Upper lobe of left lung (tissue), 6 donors: ENCODE measurements around the gene MARK2. TPM values are rescaled to one million over a fixed set of nuclear protein-coding genes. Genes with fewer than 3 reads are reported as not detected.
A peak's percentile ranks its signal among the peaks of the same experiment; 100 is the strongest.

Experiments used
- ATAC-seq, 2 donors: fragments of 200-7000 bp; cut with Tn5 transposase; one replicate each; pipeline ENCODE4 v1.9.1; 2022; ENCODE audit warnings: mild to moderate bottlenecking in 2 of 2, moderate library complexity in 2 of 2; ENCODE audit not compliant: low FRiP score in 2 of 2
- DNase-seq, 2 donors: peaks; one replicate each; pipeline ENCODE4 v3.0.0-alpha.2; 2019 to 2020
- H3K27ac ChIP-seq, 4 donors: fragments of 200-600 bp; sonication (generic); one replicate each; pipeline ENCODE4 v1.5.1; 2016 to 2019
- H3K27me3 ChIP-seq, 4 donors: fragments of 200-600 bp; sonication (generic); one replicate each; pipeline ENCODE4 v1.5.1; 2017 to 2019
- H3K36me3 ChIP-seq, 4 donors: fragments of 200-600 bp; sonication (generic); one replicate each; pipeline ENCODE4 v1.5.1; 2016 to 2019
- H3K4me1 ChIP-seq, 4 donors: fragments of 200-600 bp; sonication (generic); one replicate each; pipeline ENCODE4 v1.5.1; 2018 to 2019
- H3K4me3 ChIP-seq, 4 donors: fragments of 200-600 bp; sonication (generic); one replicate each; pipeline ENCODE4 v1.5.1; 2017 to 2019; ENCODE audit warnings: mild to moderate bottlenecking in 2 of 4, moderate library complexity in 1 of 4
- H3K9me3 ChIP-seq, 4 donors: fragments of 200-600 bp; sonication (generic); one replicate each; pipeline ENCODE4 v1.5.1; 2018 to 2019
- EP300 ChIP-seq, 4 donors: sonication (generic); formaldehyde crosslinking; IDR thresholded peaks; one replicate each; pipeline ENCODE4 v1.5.1; 2017; ENCODE audit warnings: antibody characterized with exemption in 4 of 4, control low read depth in 2 of 4
- POLR2A ChIP-seq, 4 donors: fragments of 450-650 bp; IDR thresholded peaks; one replicate each; pipeline ENCODE4 v1.5.1; 2016 to 2017; ENCODE audit warnings: antibody characterized with exemption in 4 of 4, mild to moderate bottlenecking in 2 of 4
- POLR2AphosphoS5 ChIP-seq, 2 donors: sonication (generic); formaldehyde crosslinking; IDR thresholded peaks; one replicate each; pipeline ENCODE4 v1.5.1; 2017; ENCODE audit warnings: antibody characterized with exemption in 2 of 2
- WGBS, 2 donors: methylation state at CpG; one replicate each; pipeline ENCODE4 v1.1.5; 2017 to 2018; 5-methylcytosine and 5-hydroxymethylcytosine counted together
- total RNA-seq, 6 donors: library from RNA; depleted of rRNA in 4 of 6; stranded (reverse); fragments of >200 nt in 4 of 6; gene quantifications; one replicate each; pipeline versions ENCODE4 v1.1.0 to v1.2.1, GENCODE V29; 2016 to 2021
- TF ChIP-seq, protein P1 (sequence below), 6 experiments: fragments of 450-650 bp in 4 of 6; fragments of 200-600 bp in 2 of 6; sonication (generic) in 2 of 6; IDR thresholded peaks; one replicate each; pipeline ENCODE4 v1.5.1; 2016 to 2019; ENCODE audit warnings: antibody characterized with exemption in 6 of 6
- donor health status: DM: no; HTN: no; CAD: no; lungs with moderate emphysema.
- donor health status: DM: no; HTN: yes; CAD: no; lungs with severe emphysema.

Gene MARK2
- total RNA-seq, 6 donors from 2014 or later, result 41.7 to 67.1 (median 50.7) TPM

DNA sequence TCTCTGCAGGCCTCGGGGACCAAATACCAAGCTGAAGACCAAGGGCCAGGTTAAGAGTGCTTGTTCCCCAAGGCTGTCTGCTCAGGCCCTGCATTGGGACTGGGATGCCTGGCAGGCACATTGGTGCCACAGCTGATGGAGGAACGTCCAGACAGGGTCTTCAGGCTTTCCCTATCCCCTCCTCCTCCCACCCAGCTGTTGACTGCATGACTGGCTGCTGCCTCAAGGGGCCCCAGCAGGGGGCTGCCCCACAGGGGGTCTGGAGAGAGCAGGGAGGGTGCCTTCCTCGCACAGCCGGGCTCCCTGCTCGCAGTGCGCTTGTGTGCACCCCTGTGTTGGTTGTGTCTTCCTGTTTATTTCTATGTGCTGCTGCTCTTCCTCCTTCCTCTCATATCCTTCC, 68.2 kb downstream of the MARK2 start:
- no peak for ATAC-seq
- Histone ChIP-seq H3K27me3 (no peaks in the 10 kb centered on the region), H3K9me3 (no peaks in the 10 kb centered on the region), H3K4me1 (peaks cover 0 to 7% (median 3%) of the 10 kb centered on the region in 4 donors), H3K4me3 (no peak overlapping the region), H3K36me3 (peaks cover 43 to 91% (median 80%) of the 10 kb centered on the region in 4 donors), H3K27ac (no peak overlapping the region)
- no peak for TF ChIP-seq EP300 (IDR thresholded peaks at IDR 0.05)
- TF ChIP-seq POLR2AphosphoS5 (IDR thresholded peaks at IDR 0.05), result no peak
- TF ChIP-seq, protein P1, sequence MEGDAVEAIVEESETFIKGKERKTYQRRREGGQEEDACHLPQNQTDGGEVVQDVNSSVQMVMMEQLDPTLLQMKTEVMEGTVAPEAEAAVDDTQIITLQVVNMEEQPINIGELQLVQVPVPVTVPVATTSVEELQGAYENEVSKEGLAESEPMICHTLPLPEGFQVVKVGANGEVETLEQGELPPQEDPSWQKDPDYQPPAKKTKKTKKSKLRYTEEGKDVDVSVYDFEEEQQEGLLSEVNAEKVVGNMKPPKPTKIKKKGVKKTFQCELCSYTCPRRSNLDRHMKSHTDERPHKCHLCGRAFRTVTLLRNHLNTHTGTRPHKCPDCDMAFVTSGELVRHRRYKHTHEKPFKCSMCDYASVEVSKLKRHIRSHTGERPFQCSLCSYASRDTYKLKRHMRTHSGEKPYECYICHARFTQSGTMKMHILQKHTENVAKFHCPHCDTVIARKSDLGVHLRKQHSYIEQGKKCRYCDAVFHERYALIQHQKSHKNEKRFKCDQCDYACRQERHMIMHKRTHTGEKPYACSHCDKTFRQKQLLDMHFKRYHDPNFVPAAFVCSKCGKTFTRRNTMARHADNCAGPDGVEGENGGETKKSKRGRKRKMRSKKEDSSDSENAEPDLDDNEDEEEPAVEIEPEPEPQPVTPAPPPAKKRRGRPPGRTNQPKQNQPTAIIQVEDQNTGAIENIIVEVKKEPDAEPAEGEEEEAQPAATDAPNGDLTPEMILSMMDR (IDR thresholded peaks at IDR 0.05), result no peak
- no peak for TF ChIP-seq POLR2A (IDR thresholded peaks at IDR 0.05)
- no peak for DNase-seq
- 59 to 64% methylated on average over 4 to 6 of the region's 6 CpGs for WGBS, 2 donors

DNA sequence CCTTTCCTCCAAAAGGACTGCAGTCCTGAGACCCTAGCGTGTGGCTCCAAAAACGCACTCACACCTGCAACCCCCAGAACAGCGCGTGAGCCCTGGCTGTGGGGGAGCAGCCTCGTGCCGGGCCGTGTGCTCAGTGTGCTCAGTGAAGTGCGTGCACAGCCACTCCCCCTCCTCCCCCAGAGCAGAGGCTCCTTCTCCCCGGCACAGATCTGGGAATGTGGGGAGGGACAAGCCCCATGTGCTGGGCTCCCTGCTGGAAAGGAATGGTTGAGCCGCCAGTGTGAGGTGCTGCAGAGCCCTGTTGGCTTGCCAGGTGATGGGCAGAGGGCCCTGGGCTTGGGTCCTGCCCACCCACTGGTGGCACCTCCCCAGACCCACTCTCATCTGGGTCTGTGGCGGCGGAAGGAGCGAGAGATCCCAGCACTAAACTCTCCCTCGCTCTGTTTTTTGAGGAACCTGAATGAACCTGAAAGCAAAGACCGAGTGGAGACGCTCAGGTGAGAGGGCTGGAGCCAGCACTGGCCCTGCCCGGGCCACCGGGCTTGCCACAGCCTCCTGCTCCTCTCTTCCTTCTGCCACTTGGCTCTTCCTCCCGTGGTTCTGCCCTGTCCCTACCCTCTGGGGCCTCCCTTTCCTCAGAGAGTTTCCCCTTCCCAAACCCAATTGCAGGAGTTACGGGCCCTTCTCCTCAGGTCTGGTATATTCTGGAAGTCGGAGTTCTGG, 69.1 kb downstream of the MARK2 start:
- Histone ChIP-seq H3K9me3 (no peaks in the 10 kb centered on the region), H3K4me3 (no peak overlapping the region), H3K4me1 (peaks cover 0 to 7% (median 3%) of the 10 kb centered on the region in 4 donors), H3K27ac (no peak overlapping the region), H3K36me3 (peaks cover 35 to 86% (median 71%) of the 10 kb centered on the region in 4 donors), H3K27me3 (no peaks in the 10 kb centered on the region)
- no peak for ATAC-seq
- TF ChIP-seq, protein P1 (IDR thresholded peaks at IDR 0.05), result no peak
- TF ChIP-seq POLR2AphosphoS5 (IDR thresholded peaks at IDR 0.05), result no peak
- TF ChIP-seq EP300 (IDR thresholded peaks at IDR 0.05), result no peak
- TF ChIP-seq POLR2A (IDR thresholded peaks at IDR 0.05), result no peak
- WGBS, 2 donors, result 88 to 92% methylated on average over 19 to 21 of the region's 21 CpGs
- no peak for DNase-seq

DNA sequence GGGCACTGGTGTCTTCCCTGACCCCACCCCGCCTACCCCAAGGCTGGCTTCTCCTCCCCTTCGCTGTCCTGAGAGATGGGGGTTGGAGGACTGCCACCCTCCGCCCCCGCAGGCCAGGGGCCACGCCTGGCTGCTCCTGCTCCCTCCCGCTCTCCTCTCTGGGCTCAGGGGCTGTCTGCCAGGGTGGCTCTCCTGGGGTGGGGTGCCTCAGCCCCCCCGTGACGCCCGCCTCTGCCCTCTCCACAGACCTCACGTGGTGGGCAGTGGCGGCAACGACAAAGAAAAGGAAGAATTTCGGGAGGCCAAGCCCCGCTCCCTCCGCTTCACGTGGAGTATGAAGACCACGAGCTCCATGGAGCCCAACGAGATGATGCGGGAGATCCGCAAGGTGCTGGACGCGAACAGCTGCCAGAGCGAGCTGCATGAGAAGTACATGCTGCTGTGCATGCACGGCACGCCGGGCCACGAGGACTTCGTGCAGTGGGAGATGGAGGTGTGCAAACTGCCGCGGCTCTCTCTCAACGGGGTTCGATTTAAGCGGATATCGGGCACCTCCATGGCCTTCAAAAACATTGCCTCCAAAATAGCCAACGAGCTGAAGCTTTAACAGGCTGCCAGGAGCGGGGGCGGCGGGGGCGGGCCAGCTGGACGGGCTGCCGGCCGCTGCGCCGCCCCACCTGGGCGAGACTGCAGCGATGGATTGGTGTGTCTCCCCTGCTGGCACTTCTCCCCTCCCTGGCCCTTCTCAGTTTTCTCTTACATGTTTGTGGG, 69.9 kb downstream of the MARK2 start:
- Histone ChIP-seq H3K4me3 (no peak overlapping the region), H3K27me3 (no peaks in the 10 kb centered on the region), H3K4me1 (peaks cover 0 to 7% (median 3%) of the 10 kb centered on the region in 4 donors), H3K27ac (no peak overlapping the region), H3K9me3 (no peaks in the 10 kb centered on the region), H3K36me3 (peaks cover 26 to 78% (median 62%) of the 10 kb centered on the region in 4 donors)
- TF ChIP-seq, protein P1 (IDR thresholded peaks at IDR 0.05), result no peak
- TF ChIP-seq POLR2AphosphoS5 (IDR thresholded peaks at IDR 0.05) (no peak), EP300 (IDR thresholded peaks at IDR 0.05) (no peak), POLR2A (IDR thresholded peaks at IDR 0.05) (no peak)
- DNase-seq (no peak), ATAC-seq (peak in 1 of 2 donors; percentile 68)
- 81 to 85% methylated on average over 35 to 46 of the region's 46 CpGs for WGBS, 2 donors

DNA sequence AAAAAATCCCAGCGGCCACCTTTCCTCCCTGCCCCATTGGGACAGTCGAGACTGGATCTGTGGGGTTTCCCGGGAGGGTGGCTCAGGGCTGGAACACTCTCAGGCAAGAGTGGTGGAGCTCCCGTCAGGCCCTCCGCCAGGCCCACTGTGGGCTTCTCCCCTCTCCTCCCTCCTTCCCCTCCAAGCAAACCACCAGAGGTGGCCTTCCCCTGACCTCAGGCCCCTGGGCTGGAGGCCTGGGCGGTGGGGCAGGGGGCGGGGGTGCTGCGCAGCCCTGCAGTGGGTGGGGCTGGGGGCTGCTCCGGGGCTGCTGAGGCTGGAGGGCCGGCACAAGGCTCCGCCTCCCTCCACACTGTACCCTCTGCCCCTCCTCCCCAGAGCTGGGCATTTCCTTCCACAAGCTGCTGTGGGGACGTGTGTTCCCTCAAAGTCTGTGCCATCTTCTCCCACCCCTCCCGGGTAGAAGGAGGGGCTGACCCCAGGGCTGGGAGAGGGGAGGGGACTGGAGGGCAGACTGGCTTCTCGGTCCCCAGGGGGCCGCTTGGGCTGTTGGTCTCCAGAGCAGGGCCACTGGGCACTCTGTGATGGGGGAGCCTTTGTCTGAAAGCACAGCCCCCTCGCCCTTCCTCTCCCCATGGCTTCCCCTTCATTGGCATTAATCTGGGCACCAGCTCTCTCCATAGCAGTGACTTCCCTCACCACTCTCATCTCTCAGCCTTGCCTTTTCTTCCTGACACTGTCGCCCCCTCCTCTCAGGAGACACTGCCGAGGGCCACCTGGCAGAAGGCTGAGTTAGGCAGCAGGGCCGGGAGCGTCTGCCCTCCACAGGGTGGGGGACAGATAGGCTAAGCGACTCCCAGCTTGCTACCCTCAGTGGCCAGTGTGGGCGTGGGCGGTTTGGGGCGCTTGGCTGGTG, 70.9 kb downstream of the MARK2 start:
- DNase-seq (peak in 1 of 2 donors; percentile 62), ATAC-seq (no peak)
- H3K27me3 ChIP-seq, result no peaks in the 10 kb centered on the region
- H3K36me3 ChIP-seq, result peaks cover 16 to 67% (median 52%) of the 10 kb centered on the region in 4 donors
- H3K9me3 ChIP-seq, result no peaks in the 10 kb centered on the region
- TF ChIP-seq POLR2A (IDR thresholded peaks at IDR 0.05) (no peak), EP300 (IDR thresholded peaks at IDR 0.05) (no peak), POLR2AphosphoS5 (IDR thresholded peaks at IDR 0.05) (no peak)
- TF ChIP-seq, protein P1 (IDR thresholded peaks at IDR 0.05), result no peak
- 76 to 80% methylated on average over 15 to 19 of the region's 24 CpGs for WGBS, 2 donors
- H3K4me3 ChIP-seq, result no peak overlapping the region
- H3K27ac ChIP-seq, result peak overlapping the region in 1 of 4 donors; percentile 19
- H3K4me1 ChIP-seq, result peaks cover 0 to 7% (median 3%) of the 10 kb centered on the region in 4 donors
